GM10266 (cell line): ENCODE measurements around the gene NAIF1.

ENCODE experiments used
- DNase-seq: peaks from one replicate; pipeline ENCODE4 v3.0.0; 2012; ENCODE audit errors: extremely low spot score
- TF ChIP-seq, protein P1 (sequence below): IDR thresholded peaks from 2 replicates; pipeline ENCODE4 v1.5.1; 2012; ENCODE audit warnings: mild to moderate bottlenecking, low read depth; ENCODE audit not compliant: control insufficient read depth, insufficient read depth; ENCODE audit errors: missing control alignments

NAIF1 gene

GRCh38 chr9:128099932-128100491, 32.9 kb upstream of the NAIF1 start:
- TF ChIP-seq, protein P1, sequence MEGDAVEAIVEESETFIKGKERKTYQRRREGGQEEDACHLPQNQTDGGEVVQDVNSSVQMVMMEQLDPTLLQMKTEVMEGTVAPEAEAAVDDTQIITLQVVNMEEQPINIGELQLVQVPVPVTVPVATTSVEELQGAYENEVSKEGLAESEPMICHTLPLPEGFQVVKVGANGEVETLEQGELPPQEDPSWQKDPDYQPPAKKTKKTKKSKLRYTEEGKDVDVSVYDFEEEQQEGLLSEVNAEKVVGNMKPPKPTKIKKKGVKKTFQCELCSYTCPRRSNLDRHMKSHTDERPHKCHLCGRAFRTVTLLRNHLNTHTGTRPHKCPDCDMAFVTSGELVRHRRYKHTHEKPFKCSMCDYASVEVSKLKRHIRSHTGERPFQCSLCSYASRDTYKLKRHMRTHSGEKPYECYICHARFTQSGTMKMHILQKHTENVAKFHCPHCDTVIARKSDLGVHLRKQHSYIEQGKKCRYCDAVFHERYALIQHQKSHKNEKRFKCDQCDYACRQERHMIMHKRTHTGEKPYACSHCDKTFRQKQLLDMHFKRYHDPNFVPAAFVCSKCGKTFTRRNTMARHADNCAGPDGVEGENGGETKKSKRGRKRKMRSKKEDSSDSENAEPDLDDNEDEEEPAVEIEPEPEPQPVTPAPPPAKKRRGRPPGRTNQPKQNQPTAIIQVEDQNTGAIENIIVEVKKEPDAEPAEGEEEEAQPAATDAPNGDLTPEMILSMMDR, result no peak
- DNase-seq, result no peak

- no peak for DNase-seq
- TF ChIP-seq, protein P1, result no peak
Observed at GRCh38 chr9:128099231-128099931, 32.3 kb upstream of the NAIF1 start.

GRCh38 chr9:128098297-128099230, 31.4 kb upstream of the NAIF1 start:
- no peak for DNase-seq
- TF ChIP-seq, protein P1, result no peak

GRCh38 chr9:128097543-128098296, 30.6 kb upstream of the NAIF1 start:
- TF ChIP-seq, protein P1, result no peak
- DNase-seq, result no peak

DNA sequence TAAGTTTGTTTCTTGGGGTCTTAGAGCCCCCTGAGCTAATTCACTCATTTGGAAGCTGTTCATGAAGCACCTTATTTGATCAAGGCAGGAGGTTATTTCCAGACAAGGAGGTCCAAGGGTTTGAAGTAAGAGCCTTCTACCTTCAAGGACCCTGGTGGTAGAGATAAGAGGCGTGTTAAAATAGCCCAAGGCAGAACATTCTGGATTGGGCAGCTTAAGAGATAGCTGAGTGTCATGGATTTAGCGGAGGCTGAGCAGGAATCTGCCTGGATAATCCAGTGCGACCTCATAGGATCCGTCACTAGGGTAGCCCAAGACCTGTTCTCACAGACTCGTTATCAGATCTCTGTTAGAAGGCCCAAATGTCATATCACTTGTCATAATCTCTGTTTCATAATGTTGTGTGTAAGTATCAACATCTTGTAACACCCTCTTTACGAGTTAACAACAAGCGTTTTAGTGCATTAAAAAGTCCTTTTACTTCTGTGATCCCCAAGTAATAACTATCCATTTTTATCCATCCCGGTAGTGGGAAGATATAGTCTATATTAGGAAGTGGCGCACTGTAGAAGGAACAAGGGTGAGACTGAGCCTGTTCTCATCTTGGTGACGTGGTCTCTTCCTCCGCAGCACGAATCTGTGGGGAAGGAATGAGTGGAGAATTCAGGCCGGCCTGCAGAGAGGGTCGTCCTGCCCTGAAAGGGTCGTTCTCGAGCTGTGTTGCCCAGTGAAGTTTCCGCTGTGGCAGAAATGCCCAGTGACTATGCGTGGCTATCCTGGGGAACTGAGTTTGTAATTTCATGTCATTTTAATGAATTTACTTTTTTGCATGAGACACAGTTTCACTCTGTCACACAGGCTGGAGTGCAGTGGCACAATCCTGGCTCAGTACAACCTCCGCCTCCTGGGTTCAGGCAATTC, 29.8 kb upstream of the NAIF1 start:
- TF ChIP-seq, protein P1, result no peak
- DNase-seq, result no peak

DNA sequence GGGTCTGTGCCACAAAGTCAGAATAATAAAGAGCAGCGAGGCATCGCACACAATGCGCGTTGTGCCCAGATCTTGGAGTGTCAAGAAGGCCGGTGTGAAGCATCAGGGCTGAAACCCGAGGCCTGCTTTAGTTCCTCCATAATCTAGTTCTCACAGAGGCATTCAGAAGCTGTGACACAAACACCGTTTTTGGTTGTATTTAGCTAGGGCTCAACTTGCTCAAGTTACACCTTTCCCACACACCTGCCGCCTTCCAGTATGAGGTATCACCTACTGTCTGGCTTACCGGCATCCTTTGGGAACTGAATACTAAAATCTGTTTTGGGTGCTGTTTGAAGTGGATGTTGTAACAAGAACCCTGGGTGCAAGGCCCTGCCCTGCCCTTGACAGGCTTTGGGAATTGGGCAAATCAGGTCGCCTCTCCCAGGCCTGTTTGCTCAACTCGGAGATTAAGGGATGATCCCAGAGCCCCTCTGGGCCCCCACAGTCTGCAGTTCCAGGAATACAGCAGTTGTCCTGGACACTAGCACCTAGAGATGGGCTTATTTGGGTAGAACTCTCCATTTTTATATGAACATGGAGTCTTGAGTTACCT, 27.9 kb upstream of the NAIF1 start:
- TF ChIP-seq, protein P1, result no peak
- no peak for DNase-seq
